ENCODE data around the gene FAR2.
A peak's percentile ranks its signal among the peaks of the same experiment; 100 is the strongest.
"Not testable (repeated sequence)": the region's sequence is repeated elsewhere in the genome, so short reads cannot be mapped to it uniquely, and the experiment has no call there.

The FAR2 gene

GRCh38 chr12:29278673-29279420 is 129.8 kb downstream of the FAR2 start:
- DNase-seq (ENCODE audit: low read depth, low spot score) = no peak

- no peak for DNase-seq (ENCODE audit: low read depth, low spot score)
Measured at GRCh38 chr12:29281371-29282005, 132.4 kb downstream of the FAR2 start.

- DNase-seq (ENCODE audit: low read depth, low spot score) = no peak
Measured at GRCh38 chr12:29282031-29282816, 133.1 kb downstream of the FAR2 start.

- DNase-seq (ENCODE audit: low read depth, low spot score) = no peak
Measured at GRCh38 chr12:29283969-29284700, 135.1 kb downstream of the FAR2 start.

GRCh38 chr12:29286081-29286790 is 137.2 kb downstream of the FAR2 start:
- DNase-seq (ENCODE audit: low read depth, low spot score) = no peak

- DNase-seq (ENCODE audit: low read depth, low spot score) = no peak
Measured at GRCh38 chr12:29287622-29288021, 138.5 kb downstream of the FAR2 start.

GRCh38 chr12:29288031-29288430 is 139.0 kb downstream of the FAR2 start:
- no peak for DNase-seq (ENCODE audit: low read depth, low spot score)

- DNase-seq (ENCODE audit: low read depth, low spot score) = not testable (repeated sequence)
Measured at GRCh38 chr12:29290475-29290874, 141.4 kb downstream of the FAR2 start.

- DNase-seq (ENCODE audit: low read depth, low spot score) = no peak
Measured at GRCh38 chr12:29291226-29291625, 142.1 kb downstream of the FAR2 start.

GRCh38 chr12:29299633-29300032 is 150.6 kb downstream of the FAR2 start:
- DNase-seq (ENCODE audit: low read depth, low spot score) = no peak

GRCh38 chr12:29301114-29301513 is 152.0 kb downstream of the FAR2 start:
- DNase-seq (ENCODE audit: low read depth, low spot score) = no peak

GRCh38 chr12:29304388-29304787 is 155.3 kb downstream of the FAR2 start:
- DNase-seq (ENCODE audit: low read depth, low spot score) = no peak

GRCh38 chr12:29306266-29306665 is 157.2 kb downstream of the FAR2 start:
- DNase-seq (ENCODE audit: low read depth, low spot score) = no peak

- DNase-seq (ENCODE audit: low read depth, low spot score) = no peak
Measured at GRCh38 chr12:29306682-29307081, 157.6 kb downstream of the FAR2 start.

GRCh38 chr12:29309320-29309902 is 160.3 kb downstream of the FAR2 start:
- DNase-seq (ENCODE audit: low read depth, low spot score) = peak; percentile 54

GRCh38 chr12:29310899-29311298 is 161.8 kb downstream of the FAR2 start:
- DNase-seq (ENCODE audit: low read depth, low spot score) = no peak

- DNase-seq (ENCODE audit: low read depth, low spot score) = no peak
Measured at GRCh38 chr12:29314416-29314815, 165.3 kb downstream of the FAR2 start.

GRCh38 chr12:29316752-29317151 is 167.7 kb downstream of the FAR2 start:
- peak; percentile 90 for DNase-seq (ENCODE audit: low read depth, low spot score)

- DNase-seq (ENCODE audit: low read depth, low spot score) = peak; percentile 58
Measured at GRCh38 chr12:29317556-29318363, 168.7 kb downstream of the FAR2 start.
